SK-N-SH (cell line): ENCODE measurements around the gene CC2D2A. TPM values are rescaled to one million over a fixed set of nuclear protein-coding genes. Genes with fewer than 3 reads are reported as not detected.
"Not testable (repeated sequence)": the region's sequence is repeated elsewhere in the genome, so short reads cannot be mapped to it uniquely, and the experiment has no call there.

Experiments
- CTCF ChIA-PET: fragments of 300-600, 350-600 bp; formaldehyde crosslinking; extraction: SDS; loops from one replicate; lab custom pipeline; 2021; lab: Yijun Ruan, JAX
- POLR2A ChIA-PET: fragments of 350-600 bp; sonication (Branson Sonifier 250); formaldehyde crosslinking; extraction: SDS; loops from one replicate; lab custom pipeline; 2020; ENCODE audit warnings: antibody characterized with exemption, inconsistent platforms; lab: Yijun Ruan, JAX
- DNase-seq: peaks from one replicate; pipeline ENCODE4 v3.0.0; 2012
- H2AFZ ChIP-seq: fragments of 200-600 bp; sonication (generic); 2 replicates; pipeline ENCODE4 v1.8.1; 2016; ENCODE audit warnings: antibody characterized with exemption, mild to moderate bottlenecking, low read depth
- H3F3A ChIP-seq: fragments of 200-600 bp; sonication (generic); replicated peaks from 2 replicates; pipeline ENCODE3; 2016; ENCODE audit warnings: antibody characterized with exemption, mild to moderate bottlenecking; ENCODE audit not compliant: insufficient read depth
- H3K27ac ChIP-seq, 2 experiments: fragments of 200-500 bp in 1 of 2; fragments of 200-600 bp in 1 of 2; sonication (Bioruptor generic) in 1 of 2; sonication (generic), shearing (Covaris generic) in 1 of 2; 2 replicates each; pipeline versions ENCODE4 v1.5.1 to v1.6.1; 2014 to 2016; ENCODE audit warnings: low read depth in 2 of 2, inconsistent platforms in 1 of 2, low read length in 1 of 2, mild to moderate bottlenecking in 1 of 2, mixed read lengths in 1 of 2
- H3K27me3 ChIP-seq: fragments of 200-600 bp; sonication (generic), shearing (Covaris generic); 2 replicates; pipeline ENCODE4 v1.6.1; 2016; ENCODE audit warnings: mixed run types; ENCODE audit not compliant: insufficient read depth
- H3K36me3 ChIP-seq, 2 experiments: fragments of 200-500 bp in 1 of 2; fragments of 200-600 bp in 1 of 2; sonication (Bioruptor generic) in 1 of 2; sonication (generic) in 1 of 2; replicated peaks in 1 of 2; 2 replicates each; pipeline versions ENCODE3 to v1.5.1; 2014 to 2016; ENCODE audit warnings: low read length in 1 of 2, mild to moderate bottlenecking in 1 of 2; ENCODE audit not compliant: insufficient read depth in 2 of 2, control insufficient read depth in 1 of 2
- H3K4me1 ChIP-seq, 2 experiments: fragments of 200-500 bp in 1 of 2; fragments of 200-600 bp in 1 of 2; sonication (Bioruptor generic) in 1 of 2; sonication (generic), shearing (Covaris generic) in 1 of 2; 2 replicates each; pipeline versions ENCODE4 v1.5.1 to v1.6.1; 2014 to 2016; ENCODE audit warnings: low read depth in 1 of 2, low read length in 1 of 2, mixed run types in 1 of 2; ENCODE audit not compliant: insufficient read depth in 2 of 2, control insufficient read depth in 1 of 2
- H3K4me2 ChIP-seq: fragments of 200-600 bp; sonication (generic), shearing (Covaris generic); 2 replicates; pipeline ENCODE4 v1.6.1; 2017; ENCODE audit warnings: mixed run types
- H3K4me3 ChIP-seq, 2 experiments: fragments of 200-500 bp in 1 of 2; fragments of 200-600 bp in 1 of 2; sonication (Bioruptor generic) in 1 of 2; sonication (generic), shearing (Covaris generic) in 1 of 2; 2 replicates each; pipeline versions ENCODE4 v1.5.1 to v1.8.1; 2014 to 2016; ENCODE audit warnings: low read depth in 2 of 2, inconsistent platforms in 1 of 2, low read length in 1 of 2, mild to moderate bottlenecking in 1 of 2, mixed read lengths in 1 of 2, moderate library complexity in 1 of 2
- H3K79me2 ChIP-seq: fragments of 200-600 bp; sonication (generic); 2 replicates; pipeline ENCODE4 v1.8.1; 2017; ENCODE audit warnings: mild to moderate bottlenecking; ENCODE audit not compliant: insufficient read depth
- H3K9ac ChIP-seq: fragments of 200-600 bp; sonication (generic); 2 replicates; pipeline ENCODE4 v1.6.1; 2017; ENCODE audit warnings: mixed run types
- H3K9me2 ChIP-seq: fragments of 200-600 bp; sonication (generic); 2 replicates; pipeline ENCODE4 v1.6.1; 2017; ENCODE audit warnings: mixed run types
- H3K9me3 ChIP-seq: fragments of 200-600 bp; sonication (generic); 2 replicates; pipeline ENCODE4 v1.6.1; 2017; ENCODE audit warnings: mixed run types, mild to moderate bottlenecking, moderate library complexity
- H4K20me1 ChIP-seq: fragments of 200-600 bp; sonication (generic); 2 replicates; pipeline ENCODE4 v1.6.1; 2017; ENCODE audit warnings: mild to moderate bottlenecking, mixed run types; ENCODE audit not compliant: insufficient read depth
- EP300 ChIP-seq, 2 experiments: IDR thresholded peaks; 2 replicates each; pipeline versions ENCODE4 v1.4.0 to v1.6.1; 2012; ENCODE audit warnings: borderline replicate concordance in 1 of 2, low read depth in 1 of 2, low read length in 1 of 2
- EZH2phosphoT487 ChIP-seq: fragments of 200-600 bp; sonication (generic); IDR thresholded peaks from 2 replicates; pipeline ENCODE4 v1.6.1; 2017; ENCODE audit warnings: low read depth, mixed run types, mild to moderate bottlenecking, antibody characterized with exemption, moderate library complexity, borderline replicate concordance
- NFIC ChIP-seq: IDR thresholded peaks from 2 replicates; pipeline ENCODE4 v1.4.0; 2012; ENCODE audit warnings: borderline replicate concordance
- RAD21 ChIP-seq: IDR thresholded peaks from 2 replicates; pipeline ENCODE4 v1.6.1; 2012; ENCODE audit warnings: mild to moderate bottlenecking, low read length
- SIN3A ChIP-seq: IDR thresholded peaks from 2 replicates; pipeline ENCODE4 v1.6.1; 2012; ENCODE audit warnings: low read depth, mild to moderate bottlenecking, low read length, moderate library complexity, borderline replicate concordance
- SMC3 ChIP-seq: IDR thresholded peaks from 2 replicates; pipeline ENCODE4 v1.6.1; 2012; ENCODE audit warnings: low read depth, low read length, improper control_type of control experiment
- whole genome bisulfite sequencing: methylation state at CpG from one replicate; pipeline ENCODE4 v1.1.6; 2017; ENCODE audit warnings: low lambda C conversion rate; 5-methylcytosine and 5-hydroxymethylcytosine counted together
- polyA plus RNA-seq, 3 experiments: library from polyadenylated mRNA; depleted of rRNA; stranded (reverse); fragments of >200 nt; gene quantifications; 2 replicates each; pipeline ENCODE4 v1.2.3, GENCODE V29; 2012
- TF ChIP-seq, protein P1 (sequence below): IDR thresholded peaks from 2 replicates; pipeline ENCODE4 v1.4.0; 2012; ENCODE audit warnings: low read depth, borderline replicate concordance

CC2D2A gene
- polyA plus RNA-seq, 1 of the 3 experiments (the other 2 are of a cell fraction), result 17.8 TPM

- TF ChIP-seq, protein P1, sequence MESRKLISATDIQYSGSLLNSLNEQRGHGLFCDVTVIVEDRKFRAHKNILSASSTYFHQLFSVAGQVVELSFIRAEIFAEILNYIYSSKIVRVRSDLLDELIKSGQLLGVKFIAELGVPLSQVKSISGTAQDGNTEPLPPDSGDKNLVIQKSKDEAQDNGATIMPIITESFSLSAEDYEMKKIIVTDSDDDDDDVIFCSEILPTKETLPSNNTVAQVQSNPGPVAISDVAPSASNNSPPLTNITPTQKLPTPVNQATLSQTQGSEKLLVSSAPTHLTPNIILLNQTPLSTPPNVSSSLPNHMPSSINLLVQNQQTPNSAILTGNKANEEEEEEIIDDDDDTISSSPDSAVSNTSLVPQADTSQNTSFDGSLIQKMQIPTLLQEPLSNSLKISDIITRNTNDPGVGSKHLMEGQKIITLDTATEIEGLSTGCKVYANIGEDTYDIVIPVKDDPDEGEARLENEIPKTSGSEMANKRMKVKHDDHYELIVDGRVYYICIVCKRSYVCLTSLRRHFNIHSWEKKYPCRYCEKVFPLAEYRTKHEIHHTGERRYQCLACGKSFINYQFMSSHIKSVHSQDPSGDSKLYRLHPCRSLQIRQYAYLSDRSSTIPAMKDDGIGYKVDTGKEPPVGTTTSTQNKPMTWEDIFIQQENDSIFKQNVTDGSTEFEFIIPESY, result no peak
- TF ChIP-seq EP300 (IDR thresholded peaks at IDR 0.05; ENCODE audit: borderline replicate concordance in 1 of 2, low read depth in 1 of 2, low read length in 1 of 2) (no peak), SMC3 (no peak)
Observed at GRCh38 chr4:15612136-15612535, 142.5 kb downstream of the CC2D2A start (continued).

- H3K9ac ChIP-seq, H3K27ac ChIP-seq, H3K4me3 ChIP-seq, H2AFZ ChIP-seq, DNase-seq, H3K9me2 ChIP-seq, H3K4me1 ChIP-seq, H3K9me3 ChIP-seq, H3K27me3 ChIP-seq, CTCF ChIA-PET, POLR2A ChIA-PET, H3K4me2 ChIP-seq: not testable (repeated sequence)
- Histone ChIP-seq H3K36me3 (peaks cover 25 to 46% of the 10 kb centered on the region in 2 experiments), H3K79me2 (peaks cover 70% of the 10 kb centered on the region), H4K20me1 (peaks cover 17% of the 10 kb centered on the region), H3F3A (peaks cover 10% of the 10 kb centered on the region)
- no CpG with 5 or more reads among the region's 24 CpGs for WGBS
Observed at GRCh38 chr4:15614891-15615290, 145.2 kb downstream of the CC2D2A start.

- H3K4me3 ChIP-seq, POLR2A ChIA-PET, H3K4me2 ChIP-seq, H3K9me2 ChIP-seq, DNase-seq, H3K27ac ChIP-seq, H3K27me3 ChIP-seq, CTCF ChIA-PET, H2AFZ ChIP-seq, H3K9ac ChIP-seq, H3K4me1 ChIP-seq: not testable (repeated sequence)
- Histone ChIP-seq H3K9me3 (peaks cover 15% of the 10 kb centered on the region), H4K20me1 (peaks cover 33% of the 10 kb centered on the region), H3K36me3 (peaks cover 9 to 53% of the 10 kb centered on the region in 2 experiments), H3K79me2 (peaks cover 89% of the 10 kb centered on the region), H3F3A (peaks cover 12% of the 10 kb centered on the region)
- 99% methylated on average over 5 of the region's 5 CpGs for WGBS
Observed at GRCh38 chr4:15617407-15617806, 147.7 kb downstream of the CC2D2A start.

DNA sequence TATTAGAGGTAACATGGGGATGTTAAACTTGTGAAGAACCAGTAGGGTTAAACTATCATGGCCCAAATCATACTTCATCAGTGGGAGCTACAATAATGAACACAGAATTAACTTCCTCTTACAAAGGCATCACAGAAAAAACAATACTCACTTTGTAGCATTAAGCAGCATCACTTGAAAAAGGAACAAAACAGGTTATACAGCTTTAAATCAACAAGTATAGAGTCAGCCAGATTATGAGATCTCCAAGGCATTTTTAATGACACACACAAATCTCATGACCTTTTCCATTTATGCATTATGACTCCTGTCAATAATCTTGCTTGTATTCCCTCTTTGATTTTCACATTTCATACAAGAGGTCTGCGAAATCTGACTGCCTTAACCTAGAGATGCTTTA lies 167.1 kb downstream of the CC2D2A start:
- CTCF ChIA-PET, result interaction anchor here (0.7 kb wide), 1 partner anchor 13 kb away, joined by 3 read pairs; no protein-coding TSS in a partner anchor
- Histone ChIP-seq H2AFZ (no peak overlapping the region), H3K9ac (no peak overlapping the region), H4K20me1 (no peaks in the 10 kb centered on the region), H3K4me2 (no peak overlapping the region), H3F3A (no peaks in the 10 kb centered on the region), H3K9me2 (no peaks in the 10 kb centered on the region), H3K27ac (no peak overlapping the region), H3K4me3 (no peak overlapping the region), H3K9me3 (no peaks in the 10 kb centered on the region), H3K36me3 (peaks cover 53 to 91% of the 10 kb centered on the region in 2 experiments), H3K4me1 (no peaks in the 10 kb centered on the region), H3K79me2 (peaks cover 75% of the 10 kb centered on the region), H3K27me3 (no peaks in the 10 kb centered on the region)
- TF ChIP-seq RAD21 (no peak), NFIC (no peak), SMC3 (no peak), SIN3A (no peak), EZH2phosphoT487 (no peak)
- DNase-seq, result no peak
- POLR2A ChIA-PET, result no interaction called here
- 100% methylated on average over 1 of the region's 1 CpG for WGBS
